PC-9 (cell line): ENCODE measurements around the gene CD99L2.

Source experiments
- CTCF ChIP-seq: fragments of 200-600 bp; sonication (generic); conservative IDR thresholded peaks from 2 replicates; pipeline ENCODE4 v1.6.1; 2017; ENCODE audit warnings: mixed run types, antibody characterized with exemption, mild to moderate bottlenecking, moderate library complexity
- EZH2 ChIP-seq: fragments of 200-600 bp; sonication (generic); IDR thresholded peaks from 2 replicates; pipeline ENCODE4 v1.8.0; 2017; ENCODE audit warnings: antibody characterized with exemption, low read depth

- TF ChIP-seq CTCF, result no peak
- no peak for TF ChIP-seq EZH2
These were observed 29.0 kb downstream of the CD99L2 start for GRCh38 chrX:150869450-150869849.
